GM21529 (cell line): Measurements from ENCODE around the gene MYBPC2.
A peak's percentile ranks its signal among the peaks of the same experiment; 100 is the strongest.
"Not testable (repeated sequence)": the region's sequence is repeated elsewhere in the genome, so short reads cannot be mapped to it uniquely, and the experiment has no call there.

Experiments used
- ATAC-seq: cut with Tn5 transposase; IDR thresholded peaks from one replicate; pipeline ENCODE4 v1.9.1; 2021; ENCODE audit not compliant: unreplicated experiment

MYBPC2 gene

GRCh38 chr19:50457300-50457699, 24.6 kb downstream of the MYBPC2 start:
- no peak for ATAC-seq

- no peak for ATAC-seq
Observed at GRCh38 chr19:50458396-50459066, 25.8 kb downstream of the MYBPC2 start.

- no peak for ATAC-seq
Observed at GRCh38 chr19:50459067-50459456, 26.4 kb downstream of the MYBPC2 start.

GRCh38 chr19:50459638-50460037, 26.9 kb downstream of the MYBPC2 start:
- ATAC-seq, result no peak

GRCh38 chr19:50460161-50460765, 27.6 kb downstream of the MYBPC2 start:
- ATAC-seq, result peak; percentile 65

GRCh38 chr19:50461066-50461875, 28.6 kb downstream of the MYBPC2 start:
- ATAC-seq, result no peak

- ATAC-seq, result no peak
Observed at GRCh38 chr19:50462970-50463369, 30.3 kb downstream of the MYBPC2 start.

GRCh38 chr19:50464348-50464747, 31.7 kb downstream of the MYBPC2 start:
- ATAC-seq, result no peak

- no peak for ATAC-seq
Observed at GRCh38 chr19:50465000-50465399, 32.3 kb downstream of the MYBPC2 start.

GRCh38 chr19:50465986-50466705, 33.5 kb downstream of the MYBPC2 start:
- ATAC-seq, result no peak

- no peak for ATAC-seq
Observed at GRCh38 chr19:50466706-50467039, 34.0 kb downstream of the MYBPC2 start.

GRCh38 chr19:50467566-50467965, 34.9 kb downstream of the MYBPC2 start:
- ATAC-seq, result no peak

GRCh38 chr19:50468818-50469217, 36.1 kb downstream of the MYBPC2 start:
- no peak for ATAC-seq

GRCh38 chr19:50473336-50473735, 40.6 kb downstream of the MYBPC2 start:
- not testable (repeated sequence) for ATAC-seq

GRCh38 chr19:50475101-50475568, 42.4 kb downstream of the MYBPC2 start:
- no peak for ATAC-seq

- no peak for ATAC-seq
Observed at GRCh38 chr19:50475736-50476223, 43.1 kb downstream of the MYBPC2 start.

- ATAC-seq, result peak; percentile 71
Observed at GRCh38 chr19:50476224-50476906, 43.7 kb downstream of the MYBPC2 start, which contains the start of the genes EMC10 and GARIN5A. TSS of gene EMC10 (plus strand) at chr19:50476507. CDS start at chr19:50476545, 38 bp downstream. TSS of gene GARIN5A (minus strand) at chr19:50476848. CDS start at chr19:50476388, 460 bp downstream.

- no peak for ATAC-seq
Observed at GRCh38 chr19:50476907-50477238, 44.2 kb downstream of the MYBPC2 start.

GRCh38 chr19:50477751-50478515, 45.2 kb downstream of the MYBPC2 start:
- ATAC-seq, result no peak
